ENCODE data around the gene TNFSF12.

Gene TNFSF12, protein sequence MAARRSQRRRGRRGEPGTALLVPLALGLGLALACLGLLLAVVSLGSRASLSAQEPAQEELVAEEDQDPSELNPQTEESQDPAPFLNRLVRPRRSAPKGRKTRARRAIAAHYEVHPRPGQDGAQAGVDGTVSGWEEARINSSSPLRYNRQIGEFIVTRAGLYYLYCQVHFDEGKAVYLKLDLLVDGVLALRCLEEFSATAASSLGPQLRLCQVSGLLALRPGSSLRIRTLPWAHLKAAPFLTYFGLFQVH

DNA sequence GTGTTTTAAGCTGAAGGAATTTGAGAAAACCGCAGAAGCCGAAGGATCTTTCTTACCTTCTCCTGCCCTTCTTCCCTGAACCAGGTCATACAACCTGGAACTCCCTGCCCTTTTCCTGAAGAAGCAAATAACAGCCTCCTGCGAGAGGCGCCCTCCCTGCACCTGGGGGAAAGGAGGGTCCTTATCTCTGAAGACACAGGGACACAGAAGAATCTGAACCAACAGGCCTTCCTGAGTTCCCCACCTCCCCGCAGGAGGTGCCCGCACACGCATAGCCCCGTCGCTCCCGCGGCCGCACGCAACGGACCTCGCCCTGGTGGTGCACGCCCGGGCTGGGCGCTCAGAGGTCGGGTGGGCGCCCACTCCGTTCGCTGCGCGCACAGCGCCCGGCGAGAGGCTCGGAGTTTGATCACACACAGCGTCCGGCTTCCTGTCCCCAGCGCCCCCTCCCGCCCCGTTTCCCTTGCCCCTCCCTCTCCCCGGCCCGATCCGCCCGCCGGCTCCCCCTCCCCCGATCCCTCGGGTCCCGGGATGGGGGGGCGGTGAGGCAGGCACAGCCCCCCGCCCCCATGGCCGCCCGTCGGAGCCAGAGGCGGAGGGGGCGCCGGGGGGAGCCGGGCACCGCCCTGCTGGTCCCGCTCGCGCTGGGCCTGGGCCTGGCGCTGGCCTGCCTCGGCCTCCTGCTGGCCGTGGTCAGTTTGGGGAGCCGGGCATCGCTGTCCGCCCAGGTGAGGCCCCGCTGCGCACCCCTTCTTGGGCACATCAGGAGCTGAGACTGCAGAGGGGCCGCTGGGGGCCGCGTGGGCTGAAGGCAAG lies at the start of gene TNFSF12:
TSS of gene TNFSF12 (plus strand) at position 474 of the 816 bp plus-strand sequence. CDS start at position 570, 96 bp downstream.
- DNase-seq (ENCODE audit: low read depth, low spot score), result peak; percentile 55

DNA sequence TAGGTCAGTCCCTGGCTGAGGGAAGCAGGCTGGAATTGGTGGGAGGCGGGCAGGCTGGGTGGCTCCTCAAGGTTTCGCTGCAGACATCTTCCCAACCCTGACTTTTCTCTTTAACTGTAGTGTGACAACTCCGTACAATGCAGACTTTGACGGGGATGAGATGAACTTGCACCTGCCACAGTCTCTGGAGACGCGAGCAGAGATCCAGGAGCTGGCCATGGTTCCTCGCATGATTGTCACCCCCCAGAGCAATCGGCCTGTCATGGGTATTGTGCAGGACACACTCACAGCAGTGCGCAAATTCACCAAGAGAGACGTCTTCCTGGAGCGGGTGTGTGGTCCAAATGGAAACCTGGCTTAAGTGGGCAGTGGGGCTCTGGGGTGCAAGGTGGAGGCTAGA lies 49.7 kb upstream of the TNFSF12 start:
- no peak for DNase-seq (ENCODE audit: low read depth, low spot score)

DNA sequence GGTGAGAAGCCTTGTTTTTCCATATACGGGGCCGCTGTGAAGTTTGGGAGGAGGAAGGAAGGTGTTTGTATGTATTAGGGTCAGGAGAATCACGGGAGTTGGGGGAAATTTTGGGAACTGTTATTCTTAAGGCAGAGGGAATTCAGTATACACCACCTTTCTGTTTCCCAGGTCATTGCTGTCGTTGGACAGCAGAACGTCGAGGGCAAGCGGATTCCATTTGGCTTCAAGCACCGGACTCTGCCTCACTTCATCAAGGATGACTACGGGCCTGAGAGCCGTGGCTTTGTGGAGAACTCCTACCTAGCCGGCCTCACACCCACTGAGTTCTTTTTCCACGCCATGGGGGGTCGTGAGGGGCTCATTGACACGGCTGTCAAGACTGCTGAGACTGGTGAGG lies 47.1 kb upstream of the TNFSF12 start:
- no peak for DNase-seq (ENCODE audit: low read depth, low spot score)

DNA sequence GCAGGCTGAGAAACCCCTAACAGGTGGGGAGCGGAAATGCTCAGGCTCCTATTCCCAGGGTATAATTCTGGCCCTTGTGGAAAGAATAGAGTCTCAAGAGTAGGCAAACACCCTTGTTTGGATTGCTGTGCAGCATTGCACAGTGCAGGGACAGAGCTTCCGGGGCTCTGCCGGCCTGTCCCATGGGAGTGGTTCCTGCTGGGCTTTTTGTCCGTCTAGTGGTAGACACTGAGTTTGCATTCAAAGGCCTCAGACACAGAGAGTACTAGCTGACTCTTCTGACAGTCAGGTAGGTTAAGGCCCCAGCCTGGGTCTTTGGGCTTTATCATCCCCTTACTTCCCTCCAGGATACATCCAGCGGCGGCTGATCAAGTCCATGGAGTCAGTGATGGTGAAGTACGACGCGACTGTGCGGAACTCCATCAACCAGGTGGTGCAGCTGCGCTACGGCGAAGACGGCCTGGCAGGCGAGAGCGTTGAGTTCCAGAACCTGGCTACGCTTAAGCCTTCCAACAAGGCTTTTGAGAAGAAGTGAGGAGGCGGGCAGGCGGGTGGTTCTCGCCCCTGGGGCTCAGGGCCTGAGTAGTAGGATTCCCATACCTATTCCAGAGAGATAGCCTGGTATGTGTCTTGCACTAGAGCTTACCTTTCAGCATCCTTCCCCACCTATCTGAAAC lies 46.5 kb upstream of the TNFSF12 start:
- DNase-seq (ENCODE audit: low read depth, low spot score), result no peak

DNA sequence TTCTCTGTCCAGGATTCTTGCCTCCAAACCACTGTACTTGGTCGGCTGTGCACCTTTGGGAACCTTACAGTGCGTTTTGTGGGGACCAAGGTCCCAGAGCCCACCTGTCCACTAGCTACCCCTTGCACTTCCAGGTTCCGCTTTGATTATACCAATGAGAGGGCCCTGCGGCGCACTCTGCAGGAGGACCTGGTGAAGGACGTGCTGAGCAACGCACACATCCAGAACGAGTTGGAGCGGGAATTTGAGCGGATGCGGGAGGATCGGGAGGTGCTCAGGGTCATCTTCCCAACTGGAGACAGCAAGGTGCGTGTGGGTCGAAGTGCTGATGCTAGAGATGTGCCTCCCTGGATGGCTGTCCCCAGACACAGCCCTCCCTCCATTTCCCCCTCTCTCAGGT lies 45.9 kb upstream of the TNFSF12 start:
- DNase-seq (ENCODE audit: low read depth, low spot score), result peak; percentile 41

DNA sequence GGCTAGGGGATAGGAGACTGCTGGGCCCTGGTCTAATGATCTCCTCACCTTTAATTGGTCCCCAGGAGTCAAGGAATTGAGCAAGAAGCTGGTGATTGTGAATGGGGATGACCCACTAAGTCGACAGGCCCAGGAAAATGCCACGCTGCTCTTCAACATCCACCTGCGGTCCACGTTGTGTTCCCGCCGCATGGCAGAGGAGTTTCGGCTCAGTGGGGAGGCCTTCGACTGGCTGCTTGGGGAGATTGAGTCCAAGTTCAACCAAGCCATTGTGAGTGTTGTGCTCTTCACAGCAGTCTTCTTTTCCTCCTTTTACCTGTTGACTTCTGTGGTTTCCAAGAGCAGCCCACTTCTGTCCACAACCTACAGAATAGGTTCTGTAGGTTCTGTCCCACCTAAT lies 45.3 kb upstream of the TNFSF12 start:
- DNase-seq (ENCODE audit: low read depth, low spot score), result no peak

DNA sequence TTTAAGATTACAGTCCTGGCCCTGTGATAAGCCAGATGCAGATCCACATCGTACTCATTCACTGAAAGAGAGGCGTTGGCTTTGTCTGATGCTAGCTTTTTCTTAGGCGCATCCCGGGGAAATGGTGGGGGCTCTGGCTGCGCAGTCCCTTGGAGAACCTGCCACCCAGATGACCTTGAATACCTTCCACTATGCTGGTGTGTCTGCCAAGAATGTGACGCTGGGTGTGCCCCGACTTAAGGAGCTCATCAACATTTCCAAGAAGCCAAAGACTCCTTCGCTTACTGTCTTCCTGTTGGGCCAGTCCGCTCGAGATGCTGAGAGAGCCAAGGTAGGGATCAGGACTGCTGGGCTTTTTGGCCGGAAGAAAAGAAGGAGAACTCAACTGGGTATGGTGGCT lies 40.7 kb upstream of the TNFSF12 start:
- no peak for DNase-seq (ENCODE audit: low read depth, low spot score)

DNA sequence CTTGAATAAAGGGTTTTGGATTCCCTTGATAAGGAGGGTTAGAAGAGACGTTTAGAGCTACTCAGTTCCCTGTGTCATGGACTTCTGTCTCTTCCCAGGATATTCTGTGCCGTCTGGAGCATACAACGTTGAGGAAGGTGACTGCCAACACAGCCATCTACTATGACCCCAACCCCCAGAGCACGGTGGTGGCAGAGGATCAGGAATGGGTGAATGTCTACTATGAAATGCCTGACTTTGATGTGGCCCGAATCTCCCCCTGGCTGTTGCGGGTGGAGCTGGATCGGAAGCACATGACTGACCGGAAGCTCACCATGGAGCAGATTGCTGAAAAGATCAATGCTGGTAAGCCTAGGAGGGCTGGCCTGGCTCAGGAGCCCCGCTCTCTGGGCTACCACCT lies 40.0 kb upstream of the TNFSF12 start:
- no peak for DNase-seq (ENCODE audit: low read depth, low spot score)

DNA sequence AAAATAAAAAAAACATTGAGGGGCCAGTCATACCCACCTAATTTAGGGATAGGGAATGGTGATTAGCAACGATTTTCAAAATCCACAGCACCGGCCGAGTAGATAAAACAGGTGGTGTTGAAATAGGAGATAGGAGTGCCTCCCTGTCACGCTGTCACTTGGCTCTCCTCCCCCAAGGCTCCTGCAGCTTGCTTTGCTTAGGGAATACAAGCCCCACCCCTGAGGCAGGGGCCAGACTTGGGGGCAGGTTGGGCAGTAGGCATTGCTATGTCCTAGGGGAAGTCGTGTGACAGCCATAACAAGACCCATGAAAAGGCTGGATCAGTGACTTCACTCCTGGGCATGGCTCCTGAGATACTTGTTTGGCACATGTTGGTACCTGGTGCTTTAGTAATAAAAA lies 38.9 kb upstream of the TNFSF12 start:
- no peak for DNase-seq (ENCODE audit: low read depth, low spot score)

DNA sequence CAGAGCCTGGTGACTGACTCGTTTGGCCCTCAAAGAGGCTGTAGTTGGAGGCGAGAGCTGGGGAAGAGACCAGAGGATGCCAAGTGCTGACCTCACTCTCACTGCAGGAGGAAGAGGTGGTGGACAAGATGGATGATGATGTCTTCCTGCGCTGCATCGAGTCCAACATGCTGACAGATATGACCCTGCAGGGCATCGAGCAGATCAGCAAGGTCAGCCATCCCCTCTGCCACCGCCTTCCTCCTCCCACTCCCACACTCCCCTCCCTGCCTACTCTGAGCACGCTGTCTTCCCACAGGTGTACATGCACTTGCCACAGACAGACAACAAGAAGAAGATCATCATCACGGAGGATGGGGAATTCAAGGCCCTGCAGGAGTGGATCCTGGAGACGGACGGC lies 37.8 kb upstream of the TNFSF12 start:
- DNase-seq (ENCODE audit: low read depth, low spot score), result no peak

DNA sequence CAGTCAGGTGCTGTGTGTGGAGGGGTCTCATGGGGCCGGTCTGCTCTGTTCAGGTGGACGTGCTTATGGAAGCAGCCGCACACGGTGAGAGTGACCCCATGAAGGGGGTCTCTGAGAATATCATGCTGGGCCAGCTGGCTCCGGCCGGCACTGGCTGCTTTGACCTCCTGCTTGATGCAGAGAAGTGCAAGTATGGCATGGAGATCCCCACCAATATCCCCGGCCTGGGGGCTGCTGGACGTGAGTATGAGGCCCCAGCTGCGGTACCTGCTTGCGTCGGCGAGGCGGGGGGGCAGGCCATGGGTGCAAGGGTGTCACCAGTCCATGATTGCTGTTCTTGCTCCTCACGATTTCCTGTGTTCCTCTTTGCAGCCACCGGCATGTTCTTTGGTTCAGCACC lies 36.8 kb upstream of the TNFSF12 start:
- no peak for DNase-seq (ENCODE audit: low read depth, low spot score)

DNA sequence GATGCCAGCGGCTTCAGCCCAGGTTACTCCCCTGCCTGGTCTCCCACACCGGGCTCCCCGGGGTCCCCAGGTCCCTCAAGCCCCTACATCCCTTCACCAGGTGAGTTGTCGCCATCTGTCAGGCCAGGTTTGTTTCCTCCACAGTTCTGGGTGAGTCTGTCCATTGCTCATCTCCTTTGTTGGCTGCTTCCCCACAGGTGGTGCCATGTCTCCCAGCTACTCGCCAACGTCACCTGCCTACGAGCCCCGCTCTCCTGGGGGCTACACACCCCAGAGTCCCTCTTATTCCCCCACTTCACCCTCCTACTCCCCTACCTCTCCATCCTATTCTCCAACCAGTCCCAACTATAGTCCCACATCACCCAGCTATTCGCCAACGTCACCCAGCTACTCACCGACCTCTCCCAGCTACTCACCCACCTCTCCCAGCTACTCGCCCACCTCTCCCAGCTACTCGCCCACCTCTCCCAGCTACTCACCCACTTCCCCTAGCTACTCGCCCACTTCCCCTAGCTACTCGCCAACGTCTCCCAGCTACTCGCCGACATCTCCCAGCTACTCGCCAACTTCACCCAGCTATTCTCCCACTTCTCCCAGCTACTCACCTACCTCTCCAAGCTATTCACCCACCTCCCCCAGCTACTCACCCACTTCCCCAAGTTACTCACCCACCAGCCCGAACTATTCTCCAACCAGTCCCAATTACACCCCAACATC lies 35.9 kb upstream of the TNFSF12 start:
- no peak for DNase-seq (ENCODE audit: low read depth, low spot score)

DNA sequence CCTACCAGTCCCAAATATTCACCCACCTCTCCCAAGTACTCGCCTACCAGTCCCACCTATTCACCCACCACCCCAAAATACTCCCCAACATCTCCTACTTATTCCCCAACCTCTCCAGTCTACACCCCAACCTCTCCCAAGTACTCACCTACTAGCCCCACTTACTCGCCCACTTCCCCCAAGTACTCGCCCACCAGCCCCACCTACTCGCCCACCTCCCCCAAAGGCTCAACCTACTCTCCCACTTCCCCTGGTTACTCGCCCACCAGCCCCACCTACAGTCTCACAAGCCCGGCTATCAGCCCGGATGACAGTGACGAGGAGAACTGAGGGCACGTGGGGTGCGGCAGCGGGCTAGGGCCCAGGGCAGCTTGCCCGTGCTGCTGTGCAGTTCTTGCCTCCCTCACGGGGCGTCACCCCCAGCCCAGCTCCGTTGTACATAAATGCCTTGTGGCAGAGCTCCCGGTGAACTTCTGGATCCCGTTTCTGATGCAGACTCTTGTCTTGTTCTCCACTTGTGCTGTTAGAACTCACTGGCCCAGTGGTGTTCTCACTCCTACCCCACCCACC lies 34.9 kb upstream of the TNFSF12 start:
- no peak for DNase-seq (ENCODE audit: low read depth, low spot score)

DNA sequence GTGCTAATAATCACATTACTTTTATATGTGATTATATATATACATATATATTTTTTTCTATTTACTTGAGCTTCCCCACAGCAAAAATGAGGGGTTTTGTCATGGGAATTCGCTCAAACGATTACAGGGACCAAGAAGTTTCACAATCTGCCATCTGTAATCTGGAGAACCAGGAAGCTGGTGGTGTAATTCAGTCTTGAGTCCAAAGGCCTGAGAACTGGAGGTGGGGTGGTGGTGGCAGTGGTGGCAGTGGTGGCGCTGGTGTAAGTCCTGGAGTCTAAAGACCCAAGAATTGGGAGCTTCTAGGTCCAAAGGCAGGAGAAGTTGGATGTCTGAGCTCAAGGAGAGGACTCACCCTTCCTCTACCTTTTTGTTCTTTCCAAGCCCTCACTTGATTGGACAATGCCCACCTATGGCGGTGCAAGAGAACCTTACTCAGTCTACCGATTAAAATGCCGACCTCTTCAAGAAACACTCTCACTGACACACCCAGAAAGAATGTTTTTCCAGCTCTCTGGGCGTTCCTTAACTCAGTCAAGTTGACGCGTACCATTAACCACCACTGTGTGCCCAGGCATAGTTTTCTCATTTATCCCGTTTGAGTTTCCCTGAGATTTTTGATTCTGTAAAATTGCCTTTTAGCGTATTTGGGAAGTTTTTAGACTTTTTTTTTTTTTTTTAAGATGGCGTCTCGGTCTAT lies 32.8 kb upstream of the TNFSF12 start:
- DNase-seq (ENCODE audit: low read depth, low spot score), result no peak

DNA sequence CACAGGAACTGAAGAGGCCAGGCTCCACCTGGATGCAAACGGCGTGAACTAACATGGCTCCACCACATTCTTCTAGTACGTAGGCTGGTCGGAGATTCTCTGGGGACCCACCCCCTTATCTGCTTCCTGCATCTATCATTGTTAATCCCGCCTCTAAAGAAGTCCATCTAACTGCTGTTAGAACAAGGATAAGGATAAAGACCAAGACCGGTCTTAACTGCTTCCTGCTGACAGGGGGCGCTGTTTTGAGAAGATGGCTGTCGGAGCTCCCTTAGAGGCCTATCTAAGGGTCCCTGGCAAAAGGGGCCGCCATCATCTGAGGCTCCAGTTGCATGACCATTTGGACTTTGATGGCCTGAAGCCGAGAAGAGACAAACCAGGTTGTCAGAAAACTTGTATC lies 25.8 kb upstream of the TNFSF12 start:
- DNase-seq (ENCODE audit: low read depth, low spot score), result peak; percentile 81

DNA sequence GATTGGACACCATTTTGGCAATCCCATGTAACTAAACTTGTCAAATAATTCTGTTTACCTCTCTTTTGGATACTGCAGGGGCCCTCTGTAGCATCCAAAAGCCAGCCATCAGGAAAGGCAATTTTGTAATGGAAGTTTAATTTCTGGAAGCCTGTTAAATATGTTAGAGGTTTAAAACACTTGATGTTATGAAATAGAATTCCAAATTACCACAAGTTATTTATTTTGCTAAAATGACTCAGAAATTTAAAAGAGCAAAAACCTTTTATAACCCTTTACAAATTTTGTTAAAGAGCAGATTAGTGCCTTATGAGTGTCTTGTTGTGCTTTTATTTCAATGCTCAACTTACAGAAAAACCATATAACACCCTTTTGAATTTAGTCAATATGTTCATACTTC lies 20.0 kb upstream of the TNFSF12 start:
- DNase-seq (ENCODE audit: low read depth, low spot score), result no peak

DNA sequence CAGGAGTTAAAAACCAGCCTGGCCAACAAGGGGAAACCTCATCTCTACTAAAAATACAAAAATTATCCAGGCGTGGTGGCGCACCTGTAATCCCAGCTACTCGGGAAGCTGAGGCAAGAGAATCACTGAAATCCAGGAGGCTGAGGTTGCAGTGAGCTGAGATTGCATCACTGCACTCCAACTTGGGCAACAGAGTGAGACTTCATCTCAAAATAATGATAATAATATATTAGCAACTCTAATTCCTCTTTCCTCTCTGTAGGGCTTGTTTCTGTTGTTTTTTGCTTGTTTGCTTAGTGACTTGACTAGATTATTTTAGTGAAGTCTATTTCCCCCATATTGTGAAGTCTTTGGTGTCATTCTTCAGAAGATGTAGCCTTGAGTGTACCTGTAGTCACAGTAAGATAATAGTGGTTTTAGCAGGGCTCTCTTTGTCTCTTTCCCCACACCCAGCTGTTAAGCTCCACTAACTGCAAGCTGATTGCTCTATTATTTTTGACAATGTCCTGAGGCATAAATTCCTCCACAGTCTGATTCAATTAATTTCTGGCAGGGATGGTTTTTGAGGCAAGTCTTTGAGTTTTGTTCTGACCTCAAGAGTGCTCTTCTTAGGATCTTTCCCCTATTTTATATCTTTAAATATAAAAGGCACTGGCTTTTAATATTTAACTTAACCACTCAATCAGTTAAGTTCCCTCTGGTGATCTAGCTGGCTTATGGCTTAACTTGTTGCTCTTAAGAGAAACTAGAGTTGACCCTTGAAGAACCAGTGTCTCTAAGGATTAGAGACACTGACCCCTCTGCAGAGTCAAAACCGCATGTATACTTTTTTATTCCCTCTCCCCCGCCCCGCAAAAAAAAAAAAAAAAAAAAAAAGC lies 18.6 kb upstream of the TNFSF12 start:
- no peak for DNase-seq (ENCODE audit: low read depth, low spot score)

DNA sequence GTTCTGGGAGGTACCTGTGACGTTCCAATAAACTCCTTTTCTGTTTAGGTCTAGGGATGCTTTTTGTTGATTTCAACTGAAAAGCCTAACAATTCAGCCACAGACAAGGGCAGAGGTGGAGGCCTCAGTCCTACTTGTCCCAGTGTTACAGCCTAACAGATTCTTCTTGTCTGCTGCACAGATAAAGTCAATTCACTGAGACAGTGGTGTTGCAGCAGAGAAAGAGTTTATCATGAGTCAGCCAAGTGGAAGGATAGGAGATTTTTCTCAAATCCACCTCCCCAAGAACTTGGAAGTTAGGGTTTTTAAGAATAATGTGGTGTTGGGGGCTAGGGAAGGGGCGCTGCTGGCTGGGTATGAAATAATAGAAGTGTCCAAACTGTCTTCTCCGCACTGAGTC lies 10.8 kb upstream of the TNFSF12 start:
- DNase-seq (ENCODE audit: low read depth, low spot score), result no peak

DNA sequence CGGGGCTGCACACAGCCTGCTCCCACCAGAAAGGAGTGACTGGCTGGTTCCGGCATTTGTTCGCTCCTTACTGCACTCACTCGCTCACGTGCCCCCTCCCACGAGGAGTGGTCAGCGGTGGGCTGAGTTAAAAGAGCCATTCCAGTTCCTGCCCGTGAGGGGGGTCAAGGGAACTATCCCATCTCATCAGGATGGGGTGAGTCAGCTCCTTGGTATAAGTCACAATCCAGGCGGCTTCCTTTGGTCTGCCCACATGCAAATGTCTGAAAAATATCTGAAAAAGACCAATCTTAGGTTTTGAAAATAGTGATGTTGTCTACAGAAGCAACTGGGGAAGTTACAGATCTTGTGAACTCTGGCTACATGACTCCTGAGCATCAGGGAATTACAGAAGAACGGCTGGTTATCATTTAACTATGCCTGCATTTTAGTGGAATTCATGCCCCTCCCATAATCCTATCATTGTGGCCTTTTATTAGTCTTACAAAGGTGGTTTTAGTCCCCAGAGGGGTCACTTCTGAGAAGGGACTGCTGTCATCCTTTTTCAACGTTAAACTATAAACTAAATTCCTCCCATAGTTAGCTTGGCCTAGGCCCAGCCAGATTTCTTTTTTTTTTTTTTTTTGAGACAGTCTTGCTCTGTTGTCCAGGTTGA lies 9.8 kb upstream of the TNFSF12 start:
- DNase-seq (ENCODE audit: low read depth, low spot score), result no peak

Measured in ELF-1 (cell line).